IPS DF 4.7 (cell line): Measurements from ENCODE around the gene FAM24A.
"Not testable (repeated sequence)": the region's sequence is repeated elsewhere in the genome, so short reads cannot be mapped to it uniquely, and the experiment has no call there.

Experiments used
- DNase-seq: peaks from one replicate; pipeline ENCODE4 v3.0.0-alpha.2; 2013; ENCODE audit warnings: low spot score; ENCODE audit errors: extremely low read depth

FAM24A gene

GRCh38 chr10:122910310-122910709 is at the start of gene FAM24A:
FAM24A (plus strand) TSS chr10:122910610; CDS start chr10:122911635, 1,025 bp downstream.
- DNase-seq: no peak

DNA sequence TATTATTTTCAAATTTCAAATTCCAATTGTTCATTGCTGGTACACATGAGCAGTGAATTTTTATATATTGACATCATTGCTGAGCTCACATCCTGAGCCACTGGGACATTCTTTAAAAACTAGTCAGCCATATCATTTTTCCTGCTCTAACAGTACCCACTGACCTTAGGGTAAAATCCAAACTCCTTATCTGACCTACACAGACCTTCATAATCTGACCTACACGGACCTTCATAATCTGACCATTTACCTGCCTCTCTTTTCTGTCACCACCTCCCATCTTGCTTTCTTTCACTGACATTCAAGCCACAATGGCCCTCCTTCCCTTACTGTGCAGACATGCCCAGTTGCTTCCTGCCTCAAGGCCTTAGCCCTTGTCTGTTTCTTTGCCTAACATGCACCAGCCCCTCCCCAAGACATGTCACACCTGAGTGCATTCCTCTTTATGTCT is 48.7 kb upstream of the FAM24A start:
- no peak for DNase-seq

DNA sequence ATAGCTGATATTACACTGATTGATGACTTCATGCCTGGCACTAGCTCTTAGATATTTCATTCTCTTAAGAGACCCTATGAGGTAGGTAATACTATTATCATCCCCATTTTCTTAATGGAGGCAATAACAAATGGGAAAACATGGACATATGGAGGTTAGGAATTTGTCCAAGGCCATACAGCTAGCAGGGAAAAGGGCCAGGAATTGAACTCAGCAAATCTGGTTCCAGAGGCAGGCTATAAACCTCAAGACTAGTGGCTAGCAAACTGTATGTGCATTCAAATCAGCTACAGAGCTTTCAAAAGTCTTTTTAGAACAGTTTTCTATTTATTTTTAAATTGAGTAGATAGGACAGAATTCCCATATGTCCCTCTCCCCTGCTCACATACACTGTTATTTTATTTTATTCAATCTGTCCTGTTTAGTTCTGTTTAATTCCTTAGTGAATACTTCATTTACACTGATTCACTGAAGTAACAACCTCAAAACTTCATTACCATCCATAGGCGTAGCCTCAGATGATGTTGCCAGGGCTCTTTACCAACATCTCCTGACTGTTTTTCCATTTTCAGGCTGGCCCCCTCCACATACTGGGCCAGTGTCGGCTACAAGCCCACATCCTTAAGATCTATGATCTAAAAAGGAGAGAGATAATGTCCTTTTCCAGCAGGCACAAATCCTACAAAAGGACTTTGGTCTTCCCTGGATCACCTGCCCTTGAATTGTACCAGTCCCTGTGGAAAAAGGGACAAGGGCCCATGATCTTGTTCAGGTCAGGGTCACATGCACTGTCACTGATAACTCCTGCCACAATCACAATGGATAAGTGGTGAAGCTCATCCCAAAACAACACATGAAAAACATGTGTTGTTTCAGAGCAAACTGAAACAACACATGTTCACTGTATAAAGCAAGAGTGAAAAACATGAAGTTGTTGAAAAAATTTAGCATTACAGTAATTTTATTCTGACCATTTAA is 46.9 kb upstream of the FAM24A start:
- DNase-seq: no peak

- no peak for DNase-seq
Measured at GRCh38 chr10:122864194-122864592, 46.2 kb upstream of the FAM24A start.

GRCh38 chr10:122864901-122865300 is 45.5 kb upstream of the FAM24A start:
- DNase-seq: no peak

GRCh38 chr10:122866757-122867482 is 43.5 kb upstream of the FAM24A start:
- DNase-seq: not testable (repeated sequence)

- DNase-seq: not testable (repeated sequence)
Measured at GRCh38 chr10:122868768-122869167, 41.6 kb upstream of the FAM24A start.

DNA sequence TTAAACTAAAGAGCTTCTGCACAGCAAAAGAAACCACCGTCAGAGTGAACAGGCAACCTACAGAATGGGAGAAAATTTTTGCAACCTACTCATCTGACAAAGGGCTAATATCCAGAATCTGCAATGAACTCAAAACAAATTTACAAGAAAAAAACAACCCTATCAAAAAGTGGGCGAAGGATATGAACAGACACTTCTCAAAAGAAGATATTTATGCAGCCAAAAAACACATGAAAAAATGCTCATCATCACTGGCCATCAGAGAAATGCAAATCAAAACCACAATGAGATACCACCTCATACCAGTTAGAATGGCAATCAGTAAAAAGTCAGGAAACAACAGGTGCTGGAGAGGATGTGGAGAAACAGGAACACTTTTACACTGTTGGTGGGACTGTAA is 38.5 kb upstream of the FAM24A start:
- DNase-seq: not testable (repeated sequence)

GRCh38 chr10:122875843-122876466 is 34.5 kb upstream of the FAM24A start:
- DNase-seq: no peak

DNA sequence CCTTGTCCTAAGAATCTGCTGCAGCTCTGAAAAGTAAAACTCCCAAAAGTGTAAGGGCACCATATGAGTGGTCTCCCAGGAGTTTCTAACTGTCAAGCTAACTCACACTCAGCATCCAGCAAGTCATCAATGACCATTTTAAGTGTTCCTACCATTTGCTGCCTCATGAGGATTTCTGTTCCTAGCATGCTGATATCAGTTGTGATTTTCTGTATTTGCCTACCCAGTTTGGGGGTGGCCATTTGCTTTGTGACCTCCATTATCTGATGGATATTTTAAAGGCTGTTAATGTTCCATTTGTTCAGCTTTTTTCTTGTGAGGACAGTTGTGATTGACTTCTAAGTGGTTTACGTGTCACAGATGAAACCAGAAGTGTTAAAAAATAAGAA is 33.9 kb upstream of the FAM24A start:
- no peak for DNase-seq

GRCh38 chr10:122877264-122877663 is 33.1 kb upstream of the FAM24A start:
- no peak for DNase-seq

DNA sequence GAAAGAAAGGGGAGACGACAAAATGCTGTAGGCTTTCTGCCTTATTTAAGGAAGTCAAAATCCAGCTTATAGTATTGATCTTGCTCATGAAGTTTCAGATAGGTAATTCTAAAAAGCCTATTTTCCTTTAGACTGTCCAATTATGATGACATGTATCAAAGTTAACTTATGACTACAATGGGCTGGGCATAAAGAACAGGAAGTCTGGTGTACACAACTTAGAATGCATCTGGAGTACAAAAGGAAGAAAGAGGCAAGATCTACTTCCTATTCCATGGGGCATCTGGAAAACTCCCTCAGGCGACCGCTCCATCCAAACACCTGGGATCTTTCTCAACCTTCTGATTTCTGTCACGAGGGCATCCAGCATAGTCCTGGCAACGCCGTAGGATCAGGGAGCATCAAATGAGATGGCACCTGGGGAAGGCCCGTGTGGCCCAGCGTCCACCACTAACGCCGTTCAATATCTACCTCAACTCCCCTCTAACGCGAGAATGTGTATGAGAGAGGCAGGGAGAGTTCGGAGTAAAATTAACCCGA is 31.5 kb upstream of the FAM24A start:
- DNase-seq: no peak

DNA sequence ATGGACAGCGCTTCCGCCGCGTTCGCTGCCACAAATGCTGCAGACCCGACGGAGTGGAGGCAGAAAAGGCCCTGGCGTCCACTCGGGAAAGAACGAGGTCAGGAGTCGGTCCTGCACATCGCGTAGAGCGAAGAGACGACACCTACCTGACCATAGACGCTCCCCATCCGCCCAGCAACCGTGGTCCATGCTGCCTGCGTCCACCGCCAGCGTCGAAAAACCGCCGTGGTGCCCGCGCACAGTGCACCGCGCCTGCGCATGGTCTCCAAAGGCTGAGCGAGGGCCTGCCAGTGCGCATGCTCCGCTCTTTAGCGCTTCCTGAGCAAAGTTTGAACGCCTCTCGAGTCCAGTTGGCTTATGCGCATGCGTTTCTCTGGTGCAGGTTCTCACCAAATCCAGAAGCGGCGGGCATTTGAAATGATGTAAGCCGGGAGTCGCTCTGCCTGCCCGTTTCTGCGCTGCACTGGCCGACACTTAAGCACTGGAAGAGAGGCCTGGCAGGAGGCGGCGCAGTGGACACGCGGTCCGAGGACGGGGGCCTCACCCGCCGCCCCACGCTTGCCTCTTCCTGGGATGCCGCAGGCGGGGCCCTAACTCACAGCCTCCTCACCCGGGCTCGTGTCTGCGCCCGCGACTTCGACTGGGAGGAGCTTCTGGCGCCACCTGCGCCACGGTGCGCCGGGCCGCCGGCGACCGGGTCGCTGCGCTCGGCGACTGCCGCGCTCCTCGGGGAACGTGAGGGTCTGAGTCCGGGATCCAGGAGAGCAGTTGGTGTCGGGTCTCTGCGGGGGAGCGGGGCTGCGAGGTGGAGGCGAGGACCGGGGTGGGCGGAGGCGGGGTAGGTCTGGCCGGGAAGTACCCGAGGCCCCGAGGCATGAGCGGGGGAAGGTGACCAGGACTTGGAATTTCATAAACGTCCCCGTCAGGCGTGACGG is 30.8 kb upstream of the FAM24A start, which contains the start of gene FAM24B:
TSS of gene FAM24B (minus strand) at position 243 of the 935 bp plus-strand sequence. CDS start 29,066 bp downstream, outside the sequence.
- DNase-seq: peak; percentile 82

DNA sequence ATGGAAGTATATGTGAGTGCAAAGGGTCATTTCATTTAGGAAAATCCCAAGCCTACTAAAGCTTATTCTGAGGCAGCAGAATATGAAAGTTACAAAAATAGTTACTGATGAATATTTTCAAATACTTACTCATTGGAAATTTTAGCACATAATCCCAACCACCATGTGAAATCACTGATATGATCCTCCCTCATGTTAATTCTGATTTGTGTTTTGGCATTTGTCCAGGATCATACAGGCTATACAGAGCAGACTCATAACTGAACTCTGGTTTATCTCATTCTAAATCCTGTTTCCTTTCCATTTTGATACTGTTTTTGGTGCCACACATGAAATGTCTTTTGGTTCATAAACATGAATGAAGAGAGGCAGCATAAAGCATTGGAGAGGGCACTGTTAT is 27.6 kb upstream of the FAM24A start:
- no peak for DNase-seq

GRCh38 chr10:122884166-122884565 is 26.2 kb upstream of the FAM24A start:
- DNase-seq: no peak

DNA sequence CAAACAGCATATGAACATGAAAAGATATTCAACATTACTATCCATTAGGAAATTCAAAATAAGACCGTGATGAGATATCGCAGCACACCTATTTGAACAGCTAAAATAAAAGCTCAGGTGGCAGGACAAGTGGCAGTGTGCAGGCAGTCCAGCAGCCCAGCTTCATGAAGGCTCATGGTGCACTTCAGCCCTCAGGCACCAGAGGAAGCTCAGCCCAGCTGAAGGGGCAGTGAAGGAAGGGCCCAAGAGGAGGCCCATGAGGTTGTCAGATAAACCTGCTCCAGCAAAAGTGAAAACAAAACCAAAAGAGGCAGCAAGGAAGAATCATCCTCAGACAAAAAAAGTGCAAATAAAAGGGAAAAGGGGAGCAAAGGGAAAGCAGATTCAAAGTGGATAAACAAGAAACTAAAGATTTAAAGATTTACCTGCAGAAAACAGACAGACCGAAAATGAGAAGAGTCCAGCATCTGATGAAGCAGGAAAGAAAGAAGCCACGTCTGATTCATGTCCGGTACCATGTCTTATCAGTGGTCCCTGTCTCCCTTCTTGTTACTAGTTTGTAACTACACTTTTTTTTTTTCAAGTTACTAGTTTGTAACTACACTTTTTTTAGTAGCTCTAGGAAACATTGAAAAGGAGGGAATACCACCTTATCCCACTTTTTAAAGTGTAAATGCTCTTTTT is 16.0 kb upstream of the FAM24A start:
- DNase-seq: no peak

DNA sequence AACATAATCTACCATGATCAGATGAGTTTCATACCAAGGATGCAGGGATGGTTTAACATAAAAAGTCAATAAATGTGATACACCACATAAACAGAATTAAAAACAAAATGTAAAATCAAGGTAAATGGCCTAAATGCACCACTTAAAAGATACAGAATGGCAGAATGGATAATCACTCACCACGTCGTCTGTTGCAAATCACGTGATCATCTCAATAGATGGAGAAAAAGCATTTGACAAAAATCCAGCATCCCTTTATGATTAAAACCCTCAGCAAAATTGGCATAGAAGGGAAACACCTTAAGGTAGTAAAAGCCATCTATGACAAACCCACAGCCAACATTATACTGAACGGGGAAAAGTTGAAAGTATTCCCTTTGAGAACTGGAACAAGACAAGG is 6.5 kb upstream of the FAM24A start:
- not testable (repeated sequence) for DNase-seq

- peak; percentile 19 for DNase-seq
Measured at GRCh38 chr10:122911889-122912484, 1.6 kb downstream of the FAM24A start.

- DNase-seq: no peak
Measured at GRCh38 chr10:122915700-122916099, 5.3 kb downstream of the FAM24A start.
